Right renal pelvis (tissue), 4 donors: Measurements from ENCODE around the gene RAB15. TPM values are rescaled to one million over a fixed set of nuclear protein-coding genes. Genes with fewer than 3 reads are reported as not detected.

Experiments
- DNase-seq, 4 donors: peaks; one replicate each; pipeline ENCODE4 v3.0.0-alpha.2; 2013; ENCODE audit warnings: low read depth in 4 of 4, low spot score in 3 of 4, missing footprints in 1 of 4
- polyA plus RNA-seq, 4 donors: library from polyadenylated mRNA; unstranded; fragments of 120-200 nt; gene quantifications; one replicate each; pipeline ENCODE4 v1.2.1, GENCODE V29; 2013; ENCODE audit not compliant: insufficient read length in 4 of 4

RAB15 gene
- polyA plus RNA-seq, 4 donors = 19.3 to 27.4 (median 22.6) TPM

DNA sequence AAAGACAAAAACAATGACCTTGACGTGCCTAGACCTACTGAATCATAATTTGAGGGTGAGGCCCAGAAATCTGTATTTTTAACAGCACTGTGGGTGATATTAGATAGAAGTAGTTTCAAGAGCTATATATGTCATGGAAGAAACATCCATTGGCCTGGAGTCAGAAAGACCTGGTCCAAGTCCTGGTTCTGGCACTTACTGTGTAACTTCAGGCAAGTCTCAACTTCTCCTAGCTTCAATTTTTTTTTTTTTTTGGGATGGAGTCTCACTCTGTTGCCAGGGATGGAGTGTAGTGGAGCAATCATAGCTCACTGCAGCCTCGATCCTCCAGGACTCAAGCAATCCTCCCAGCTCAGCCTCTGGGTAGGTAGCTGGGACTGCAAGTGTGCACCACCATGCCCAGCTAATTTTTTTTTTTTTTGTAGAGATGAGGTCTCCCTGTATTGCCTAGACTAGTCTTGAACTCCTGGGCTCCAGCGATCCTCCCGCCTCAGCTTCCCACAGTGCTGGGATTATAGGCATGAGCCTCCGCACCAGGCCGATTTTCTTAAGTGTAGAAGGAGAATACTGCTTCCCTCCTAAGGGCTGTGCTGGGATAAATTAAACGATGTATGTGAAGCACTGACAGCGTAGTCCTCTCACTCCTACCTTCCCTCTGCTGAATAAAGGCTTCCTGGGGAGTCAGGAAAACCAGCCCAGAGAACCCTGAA, 15.3 kb downstream of the RAB15 start:
- no peak for DNase-seq

- DNase-seq = no peak
Observed at GRCh38 chr14:64955297-64955696, 16.8 kb downstream of the RAB15 start.

- DNase-seq = no peak
Observed at GRCh38 chr14:64954491-64955240, 17.5 kb downstream of the RAB15 start.

GRCh38 chr14:64953661-64954060, 18.5 kb downstream of the RAB15 start:
- DNase-seq = no peak

GRCh38 chr14:64953310-64953654, 18.9 kb downstream of the RAB15 start:
- no peak for DNase-seq

DNA sequence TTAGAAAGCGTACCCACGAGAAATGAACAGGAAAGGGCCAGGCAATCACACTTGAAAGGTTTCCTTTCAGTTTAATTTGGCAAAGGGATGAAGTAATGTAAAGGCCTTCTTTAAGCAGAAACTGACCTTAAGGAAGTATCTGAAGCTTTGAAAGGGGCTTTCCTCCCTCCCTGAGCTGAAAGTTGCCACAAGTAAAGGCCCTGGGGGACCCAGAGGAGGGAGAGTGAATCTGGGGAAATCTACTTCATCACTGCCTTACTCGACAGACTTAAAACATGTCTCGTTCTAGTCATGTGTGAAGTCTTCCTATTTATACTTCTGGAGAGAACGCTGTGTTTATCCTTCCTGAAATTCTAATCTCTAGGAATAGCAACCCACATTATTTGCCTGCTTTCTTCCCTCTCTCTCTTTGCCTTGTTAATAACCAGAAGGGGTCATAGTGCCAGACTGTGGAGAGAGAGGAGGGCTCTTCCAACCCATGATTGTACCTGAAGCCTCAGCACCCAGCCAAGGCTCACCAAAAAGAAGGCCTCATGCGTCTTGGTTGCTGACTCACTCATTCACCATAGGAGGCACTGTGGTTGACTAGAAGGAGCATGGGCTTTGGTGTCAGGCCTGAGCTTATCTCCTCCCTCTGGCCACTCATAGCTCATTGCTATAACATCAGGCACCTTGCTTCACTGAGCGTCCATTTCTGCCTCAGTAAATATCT, 19.4 kb downstream of the RAB15 start:
- DNase-seq = no peak

DNA sequence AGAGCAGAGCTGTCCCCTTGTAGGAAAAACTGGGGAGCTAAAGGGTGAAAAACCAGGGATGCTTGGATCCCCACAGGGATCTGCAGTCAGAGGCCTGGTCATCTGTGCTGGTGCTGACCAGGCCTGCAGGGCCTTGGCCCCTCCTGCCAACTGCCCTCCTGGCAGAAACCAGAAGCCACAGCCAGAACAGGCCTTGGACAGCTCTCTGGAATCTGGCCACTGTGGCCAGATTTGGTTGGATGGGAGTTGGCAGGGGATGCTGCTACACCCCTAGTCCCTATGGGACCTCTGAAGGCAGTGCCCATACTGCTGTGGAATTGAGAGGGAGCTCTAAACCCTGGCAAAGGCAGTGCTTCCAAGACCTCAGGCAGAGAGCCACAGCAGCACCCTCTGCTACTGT, 20.4 kb downstream of the RAB15 start:
- DNase-seq = no peak

DNA sequence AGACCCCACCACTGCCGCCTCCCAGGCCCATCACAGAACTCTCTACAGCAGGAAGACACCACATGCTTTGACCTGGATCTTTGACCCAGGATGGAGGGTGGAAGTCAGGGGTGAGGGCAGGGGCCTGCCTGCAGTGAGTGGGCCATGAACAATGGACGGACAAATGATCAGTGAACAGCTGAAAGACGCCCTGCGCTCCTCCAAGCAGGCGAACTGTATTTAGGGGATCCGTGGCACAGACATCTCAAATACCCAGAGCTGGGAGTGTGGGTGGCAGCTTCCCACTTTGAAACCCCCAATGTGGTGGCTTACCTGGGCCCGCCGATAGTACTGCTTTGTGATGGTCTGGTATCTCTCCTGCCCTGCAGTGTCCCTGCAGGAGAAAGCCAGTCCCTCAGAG, 20.8 kb downstream of the RAB15 start:
- no peak for DNase-seq

GRCh38 chr14:64950889-64951288, 21.2 kb downstream of the RAB15 start:
- no peak for DNase-seq

GRCh38 chr14:64948612-64949210, 23.4 kb downstream of the RAB15 start:
- no peak for DNase-seq

DNA sequence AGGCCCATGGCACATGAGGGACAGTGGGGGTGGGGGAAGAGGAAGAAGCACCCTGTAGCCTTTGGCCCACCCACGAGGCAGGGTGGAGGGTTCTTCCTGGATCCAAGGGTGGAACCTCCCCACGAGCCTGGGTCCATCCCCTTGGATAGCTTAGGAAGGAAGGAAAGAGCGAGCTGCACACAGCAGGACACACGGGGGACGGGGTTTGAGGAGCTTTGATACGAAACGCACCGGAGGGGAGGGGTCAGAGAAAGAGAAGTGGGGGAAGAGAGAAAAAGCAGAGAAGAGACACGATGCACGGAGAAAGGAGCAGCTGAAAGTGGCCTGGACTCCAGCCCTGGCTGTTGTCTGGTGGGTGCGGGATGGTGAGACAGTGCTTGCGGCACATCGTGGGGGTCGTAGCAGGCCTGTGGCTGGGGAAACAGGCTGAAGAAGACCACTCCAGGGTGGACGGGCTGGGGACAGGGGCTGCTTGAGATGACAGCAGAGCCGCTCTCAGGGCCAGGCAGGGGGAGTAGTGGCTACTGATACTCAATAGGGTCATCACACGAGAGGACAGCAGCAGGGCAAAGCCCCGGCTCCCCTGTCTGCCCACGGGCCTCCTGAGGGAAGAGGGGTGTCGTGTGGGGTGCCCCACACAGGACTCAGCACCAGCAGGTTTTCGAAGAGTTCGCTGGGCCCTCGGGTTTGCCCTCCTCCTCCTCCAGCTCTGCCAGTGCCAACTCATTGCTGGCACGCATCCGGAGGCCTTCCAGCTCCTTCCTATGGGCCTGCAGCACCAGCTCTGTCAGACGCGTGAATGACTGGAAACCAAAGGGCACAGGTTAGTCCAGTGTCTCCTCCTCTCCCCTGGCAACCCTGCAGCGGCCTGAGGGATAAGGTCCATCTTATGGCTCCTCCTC, 24.2 kb downstream of the RAB15 start:
- DNase-seq = no peak

- no peak for DNase-seq
Observed at GRCh38 chr14:64946310-64947045, 25.7 kb downstream of the RAB15 start.

GRCh38 chr14:64945431-64946178, 26.5 kb downstream of the RAB15 start:
- no peak for DNase-seq

DNA sequence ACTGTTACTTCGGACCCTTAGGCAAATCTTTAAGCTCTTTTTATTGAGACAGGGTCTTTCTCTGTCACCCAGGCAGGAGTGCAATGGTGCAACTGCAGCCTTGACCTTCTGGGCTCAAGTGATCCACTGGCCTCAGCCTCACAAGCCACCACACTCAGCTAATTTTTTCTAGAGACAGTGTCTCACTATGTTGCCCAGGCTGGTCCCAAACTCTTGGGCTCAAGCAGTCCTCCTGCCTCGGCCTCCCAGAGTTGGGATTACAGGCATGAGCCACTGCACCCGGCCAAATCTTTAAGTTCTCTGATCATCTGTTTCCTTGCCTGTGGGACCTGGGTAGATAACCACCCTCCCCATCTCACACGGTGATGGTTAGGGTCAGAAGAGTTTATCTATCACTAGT, 27.3 kb downstream of the RAB15 start:
- no peak for DNase-seq

GRCh38 chr14:64944041-64944440, 28.1 kb downstream of the RAB15 start:
- no peak for DNase-seq

GRCh38 chr14:64943556-64943955, 28.6 kb downstream of the RAB15 start:
- no peak for DNase-seq

DNA sequence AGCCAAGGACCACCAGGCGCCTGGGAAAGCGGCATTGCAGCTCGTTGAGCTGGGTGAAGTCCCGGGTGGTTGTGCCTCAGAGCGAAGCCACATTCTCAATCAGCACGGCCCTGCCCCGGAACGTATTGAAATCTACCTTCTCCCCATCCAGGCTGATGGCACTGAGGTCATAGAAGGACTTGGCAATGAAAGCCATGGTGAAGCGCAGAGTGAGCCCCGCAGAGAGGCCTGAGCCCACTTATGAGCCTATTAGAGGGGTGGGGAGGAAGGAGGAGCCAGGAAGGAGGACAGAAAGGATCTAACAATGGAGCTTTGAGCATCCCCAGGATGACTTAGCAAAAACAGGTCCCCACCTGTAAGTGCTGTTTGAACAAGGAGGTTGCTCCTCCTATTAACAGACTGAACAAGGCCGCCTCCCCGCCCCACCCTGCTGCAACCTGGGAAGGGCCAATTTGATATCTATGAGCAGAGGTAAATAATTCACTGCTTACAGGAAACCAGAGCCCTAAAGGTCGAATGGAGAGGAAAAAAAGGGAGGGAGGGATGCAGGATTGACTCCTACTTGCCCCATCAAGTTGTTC, 29.5 kb downstream of the RAB15 start, which contains the start of gene GPX2:
Gene GPX2, minus strand, starts transcription at position 215 of the 581 bp plus-strand sequence. Its CDS starts 19 bp downstream, at position 196.
- DNase-seq = no peak

DNA sequence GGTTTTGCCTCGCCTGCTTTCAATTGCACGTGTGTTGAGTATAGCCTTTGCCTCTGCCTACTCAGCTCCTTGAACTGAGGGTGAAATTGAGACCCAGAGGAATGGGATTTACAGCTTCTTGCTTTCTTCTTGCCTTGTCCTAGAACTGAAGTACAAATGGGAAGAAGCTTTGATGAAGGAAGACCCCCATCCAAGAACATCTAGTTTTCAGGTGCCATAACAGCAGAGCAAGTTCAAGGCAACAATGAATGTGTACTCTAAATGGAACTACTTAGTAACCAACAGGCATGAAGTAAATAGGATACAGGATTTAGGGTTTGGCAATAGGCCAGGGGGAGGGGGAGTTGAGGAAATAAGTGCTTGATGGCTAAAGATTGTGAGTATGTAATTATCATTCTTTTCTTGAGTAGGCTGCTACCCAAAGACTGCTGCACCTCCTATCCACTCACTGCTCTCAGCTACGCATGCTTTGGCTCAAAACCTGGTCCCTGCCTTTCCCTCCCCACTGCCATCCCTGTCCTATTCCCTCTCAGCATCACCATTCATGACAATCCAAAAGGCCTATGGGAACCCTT, 31.7 kb downstream of the RAB15 start:
- DNase-seq = no peak
